Type B pancreatic cell (in vitro differentiated cells): ENCODE measurements around the gene APC. TPM values are rescaled to one million over a fixed set of nuclear protein-coding genes. Genes with fewer than 3 reads are reported as not detected.
"Not testable (repeated sequence)": the region's sequence is repeated elsewhere in the genome, so short reads cannot be mapped to it uniquely, and the experiment has no call there.

Experiments
- DNase-seq: peaks from one replicate; pipeline ENCODE4 v3.0.0; 2021; ENCODE audit warnings: mixed read lengths; ENCODE audit not compliant: unreplicated experiment; ENCODE audit errors: extremely low spot score
- H3K27ac Mint-ChIP-seq: 2 replicates; pipeline ENCODE4 v1.8.0; 2021; ENCODE audit warnings: mild to moderate bottlenecking, mixed read lengths
- H3K27me3 Mint-ChIP-seq: 2 replicates; pipeline ENCODE4 v1.8.0; 2021; ENCODE audit warnings: mixed read lengths
- H3K36me3 Mint-ChIP-seq: 2 replicates; pipeline ENCODE4 v1.8.0; 2021; ENCODE audit warnings: mixed read lengths
- H3K4me1 Mint-ChIP-seq: one replicate; pipeline ENCODE4 v1.8.0; 2021; ENCODE audit warnings: mixed read lengths; ENCODE audit not compliant: unreplicated experiment
- H3K4me3 Mint-ChIP-seq: 2 replicates; pipeline ENCODE4 v1.8.0; 2021; ENCODE audit warnings: mild to moderate bottlenecking, mixed read lengths
- H3K9me3 Mint-ChIP-seq: 2 replicates; pipeline ENCODE4 v1.8.0; 2021; ENCODE audit warnings: mixed read lengths
- CTCF ChIP-seq: fragments of 200-600 bp; sonication (generic); conservative IDR thresholded peaks from 2 replicates; pipeline ENCODE4 v1.5.0; 2021; ENCODE audit warnings: antibody characterized with exemption, mild to moderate bottlenecking
- total RNA-seq: library from RNA; stranded (reverse); gene quantifications from 2 replicates; pipeline ENCODE4 v1.2.1, GENCODE V29; 2021; ENCODE audit warnings: low replicate concordance

The APC gene
- total RNA-seq, 1 donor from 2014 or later: 47.7 TPM

DNA sequence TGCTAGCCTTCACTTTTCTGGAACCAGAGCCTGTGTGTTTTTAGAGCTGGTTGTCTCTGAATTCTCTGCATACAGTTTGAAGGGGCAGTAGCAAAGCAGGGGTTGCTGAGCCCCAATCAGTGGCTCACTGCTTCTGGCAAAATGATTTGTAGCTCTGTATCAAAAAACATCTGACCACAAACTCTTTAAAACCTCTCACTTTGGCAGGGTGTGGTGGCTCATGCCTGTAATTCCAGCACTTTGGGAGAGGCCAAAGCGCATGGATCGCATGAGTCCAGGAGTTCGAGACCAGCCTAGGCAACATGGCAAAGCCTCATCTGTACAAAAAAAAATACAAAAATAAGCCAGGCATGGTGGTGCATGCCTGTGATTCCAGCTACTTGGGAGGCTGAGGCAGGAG is 28.3 kb upstream of the APC start:
- no peak for DNase-seq
- H3K9me3 Mint-ChIP-seq: no peaks in the 10 kb centered on the region
- H3K27ac Mint-ChIP-seq: peak overlapping the region; percentile 89
- H3K36me3 Mint-ChIP-seq: peaks cover 11% of the 10 kb centered on the region
- H3K4me1 Mint-ChIP-seq: peaks cover 31% of the 10 kb centered on the region
- no peak for TF ChIP-seq CTCF
- peak overlapping the region; percentile 93 for H3K4me3 Mint-ChIP-seq
- H3K27me3 Mint-ChIP-seq: no peaks in the 10 kb centered on the region

- no peak for DNase-seq
- no peak for TF ChIP-seq CTCF
- no peaks in the 10 kb centered on the region for H3K27me3 Mint-ChIP-seq
These were observed 26.8 kb upstream of the APC start for GRCh38 chr5:112710896-112711295.

GRCh38 chr5:112711436-112711835 is 26.2 kb upstream of the APC start:
- Mint-ChIP-seq H3K4me3 (no peak overlapping the region), H3K4me1 (peaks cover 31% of the 10 kb centered on the region), H3K9me3 (no peaks in the 10 kb centered on the region), H3K27me3 (no peaks in the 10 kb centered on the region), H3K27ac (no peak overlapping the region), H3K36me3 (peaks cover 11% of the 10 kb centered on the region)
- TF ChIP-seq CTCF: no peak
- no peak for DNase-seq

More at GRCh38 chr5:112710896-112711295, 26.8 kb upstream of the APC start:
- no peak overlapping the region for H3K4me3 Mint-ChIP-seq
- peaks cover 11% of the 10 kb centered on the region for H3K36me3 Mint-ChIP-seq
- H3K9me3 Mint-ChIP-seq: no peaks in the 10 kb centered on the region
- no peak overlapping the region for H3K27ac Mint-ChIP-seq
- peaks cover 31% of the 10 kb centered on the region for H3K4me1 Mint-ChIP-seq

- TF ChIP-seq CTCF: no peak
- Mint-ChIP-seq H3K27me3 (no peaks in the 10 kb centered on the region), H3K4me3 (no peak overlapping the region), H3K4me1 (peaks cover 24% of the 10 kb centered on the region), H3K27ac (no peak overlapping the region), H3K9me3 (peaks cover 4% of the 10 kb centered on the region), H3K36me3 (peaks cover 16% of the 10 kb centered on the region)
- DNase-seq: no peak
These were observed 24.5 kb upstream of the APC start for GRCh38 chr5:112713206-112713605.

DNA sequence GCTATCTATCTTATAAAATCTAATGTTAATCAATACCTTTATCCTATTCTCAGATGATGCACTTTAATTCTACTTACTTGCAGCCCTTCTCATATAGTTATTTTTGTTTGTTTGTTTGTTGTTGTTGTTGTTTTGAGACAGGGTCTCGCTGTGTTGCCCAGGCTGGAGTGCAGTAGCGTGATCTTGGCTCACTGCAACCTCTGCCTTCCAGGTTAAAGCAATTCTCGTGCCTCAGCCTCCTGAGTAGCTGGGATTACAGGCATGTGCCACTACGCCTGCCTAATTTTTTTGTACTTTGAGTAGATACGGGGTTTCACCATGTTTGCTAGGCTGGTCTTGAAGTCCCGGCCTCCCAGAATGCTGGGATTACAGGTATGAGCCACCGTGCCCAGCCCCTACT is 20.8 kb upstream of the APC start:
- H3K36me3 Mint-ChIP-seq: peaks cover 17% of the 10 kb centered on the region
- not testable (repeated sequence) for H3K9me3 Mint-ChIP-seq, H3K27me3 Mint-ChIP-seq, DNase-seq, H3K27ac Mint-ChIP-seq, H3K4me3 Mint-ChIP-seq
- peaks cover 11% of the 10 kb centered on the region for H3K4me1 Mint-ChIP-seq

DNA sequence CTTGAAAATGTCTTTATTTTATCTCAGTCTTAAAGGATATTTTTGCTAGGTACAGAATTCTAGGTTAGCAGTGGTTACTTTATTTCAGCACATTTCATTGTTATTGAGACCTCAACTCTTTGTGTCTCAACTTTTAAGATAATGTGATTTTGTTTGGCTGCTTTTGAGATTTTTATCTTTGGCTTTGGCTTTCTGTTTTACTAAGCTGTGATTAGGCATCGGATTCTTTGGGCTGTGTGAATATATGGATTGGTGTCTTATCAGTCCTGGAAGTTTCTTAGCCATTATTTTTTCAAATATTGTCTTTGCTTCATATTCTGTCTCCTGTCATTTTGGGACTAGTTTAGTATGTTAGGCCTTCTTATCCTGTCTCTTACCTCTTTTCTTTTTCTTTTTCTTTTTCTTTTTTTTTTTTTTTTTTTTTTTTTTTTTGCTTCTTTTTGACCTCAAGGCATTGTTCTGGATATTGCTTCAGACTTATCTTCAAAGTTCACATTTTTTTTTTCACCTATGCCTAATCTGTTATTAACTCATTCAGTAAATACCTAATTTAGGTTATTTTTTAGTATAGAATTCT is 20.1 kb upstream of the APC start:
- H3K27me3 Mint-ChIP-seq: no peaks in the 10 kb centered on the region
- H3K9me3 Mint-ChIP-seq: peaks cover 4% of the 10 kb centered on the region
- H3K36me3 Mint-ChIP-seq: peaks cover 15% of the 10 kb centered on the region
- no peak overlapping the region for H3K27ac Mint-ChIP-seq
- H3K4me1 Mint-ChIP-seq: peaks cover 13% of the 10 kb centered on the region
- no peak overlapping the region for H3K4me3 Mint-ChIP-seq
- TF ChIP-seq CTCF: no peak
- no peak for DNase-seq
